Left lung (tissue), 10 donors: Measurements from ENCODE around the gene SPINK8. TPM values are rescaled to one million over a fixed set of nuclear protein-coding genes. Genes with fewer than 3 reads are reported as not detected.

Experiments
- ATAC-seq: fragments of 200-7000 bp; cut with Tn5 transposase; one replicate; pipeline ENCODE4 v1.9.1; 2020; ENCODE audit warnings: moderate library complexity
- DNase-seq, 4 donors: peaks; one replicate each; pipeline ENCODE4 v3.0.0-alpha.2; 2013 to 2020
- H3K27ac ChIP-seq, 2 donors: fragments of 200-600 bp; sonication (generic) in 1 of 2; one replicate each; pipeline versions ENCODE4 v1.5.0 to v1.8.0; 2020 to 2021
- H3K27me3 ChIP-seq, 2 donors: fragments of 200-600 bp; sonication (generic) in 1 of 2; one replicate each; pipeline versions ENCODE4 v1.5.0 to v1.8.0; 2020 to 2021
- H3K36me3 ChIP-seq, 2 donors: fragments of 200-600 bp; sonication (generic) in 1 of 2; one replicate each; pipeline versions ENCODE4 v1.5.0 to v1.8.0; 2020 to 2021
- H3K4me1 ChIP-seq, 2 donors: fragments of 200-600 bp; one replicate each; pipeline ENCODE4 v1.8.0; 2021
- H3K4me3 ChIP-seq, 2 donors: fragments of 200-600 bp; sonication (generic) in 1 of 2; one replicate each; pipeline versions ENCODE4 v1.5.0 to v1.8.0; 2020 to 2021; ENCODE audit warnings: mild to moderate bottlenecking in 1 of 2
- H3K9me3 ChIP-seq, 2 donors: fragments of 200-600 bp; sonication (generic) in 1 of 2; one replicate each; pipeline versions ENCODE4 v1.5.0 to v1.8.0; 2020 to 2021
- intact Hi-C, 2 donors: fragments of 100-400 bp; cut with DNase I; formaldehyde crosslinking; loops; one replicate each; pipeline versions ENCODE4 v1.11.2 to v1.14.2; 2022
- microRNA-seq, 2 donors: library from miRNA; unstranded; fragments of <30 nt; microRNA quantifications; one replicate each; pipeline ENCODE4, GENCODE V29; 2019
- polyA plus RNA-seq, 6 donors: library from polyadenylated mRNA; unstranded; fragments of 120-200 nt; gene quantifications; one replicate each; pipeline ENCODE4 v1.2.1, GENCODE V29; 2013; ENCODE audit not compliant: insufficient read length in 6 of 6
- total RNA-seq, 2 donors: library from RNA; stranded (reverse); fragmentation: NEBNext Ultra II Directional; extraction: Animal tissue kit (Norgen Biotek cat#: 25700); gene quantifications; one replicate each; pipeline ENCODE4 v1.2.1, GENCODE V29; 2021
- TF ChIP-seq, protein P1 (sequence below), 2 donors: fragments of 200-600 bp; sonication (generic) in 1 of 2; IDR thresholded peaks; one replicate each; pipeline versions ENCODE4 v1.5.0 to v1.8.0; 2021; ENCODE audit warnings: antibody characterized with exemption in 2 of 2
- donor health status: DM: no; HTN: yes; CAD: no.
- donor health status: DM: no; HTN: no; CAD: no.

Gene SPINK8
- total and polyA plus RNA-seq, 8 donors, result not detected

DNA sequence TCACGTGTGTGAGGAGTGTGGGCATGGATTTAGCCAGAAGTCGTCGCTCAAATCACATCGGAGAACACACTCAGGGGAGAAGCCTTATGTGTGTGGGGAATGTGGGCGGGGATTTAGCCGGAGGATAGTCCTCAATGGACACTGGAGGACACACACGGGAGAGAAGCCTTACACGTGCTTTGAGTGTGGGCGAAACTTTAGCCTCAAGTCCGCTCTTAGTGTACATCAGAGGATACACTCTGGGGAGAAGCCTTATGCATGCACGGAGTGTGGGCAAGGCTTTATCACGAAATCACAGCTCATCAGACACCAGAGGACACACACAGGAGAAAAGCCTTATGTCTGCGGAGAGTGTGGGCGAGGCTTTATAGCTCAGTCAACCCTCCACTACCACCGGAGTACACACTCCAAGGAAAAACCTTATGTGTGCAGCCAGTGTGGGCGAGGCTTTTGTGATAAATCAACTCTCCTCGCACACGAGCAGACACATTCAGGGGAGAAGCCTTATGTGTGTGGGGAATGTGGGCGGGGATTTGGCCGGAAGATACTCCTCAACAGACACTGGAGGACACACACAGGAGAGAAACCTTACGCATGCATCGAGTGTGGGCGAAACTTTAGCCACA is 64.4 kb downstream of the SPINK8 start:
- TF ChIP-seq, protein P1, sequence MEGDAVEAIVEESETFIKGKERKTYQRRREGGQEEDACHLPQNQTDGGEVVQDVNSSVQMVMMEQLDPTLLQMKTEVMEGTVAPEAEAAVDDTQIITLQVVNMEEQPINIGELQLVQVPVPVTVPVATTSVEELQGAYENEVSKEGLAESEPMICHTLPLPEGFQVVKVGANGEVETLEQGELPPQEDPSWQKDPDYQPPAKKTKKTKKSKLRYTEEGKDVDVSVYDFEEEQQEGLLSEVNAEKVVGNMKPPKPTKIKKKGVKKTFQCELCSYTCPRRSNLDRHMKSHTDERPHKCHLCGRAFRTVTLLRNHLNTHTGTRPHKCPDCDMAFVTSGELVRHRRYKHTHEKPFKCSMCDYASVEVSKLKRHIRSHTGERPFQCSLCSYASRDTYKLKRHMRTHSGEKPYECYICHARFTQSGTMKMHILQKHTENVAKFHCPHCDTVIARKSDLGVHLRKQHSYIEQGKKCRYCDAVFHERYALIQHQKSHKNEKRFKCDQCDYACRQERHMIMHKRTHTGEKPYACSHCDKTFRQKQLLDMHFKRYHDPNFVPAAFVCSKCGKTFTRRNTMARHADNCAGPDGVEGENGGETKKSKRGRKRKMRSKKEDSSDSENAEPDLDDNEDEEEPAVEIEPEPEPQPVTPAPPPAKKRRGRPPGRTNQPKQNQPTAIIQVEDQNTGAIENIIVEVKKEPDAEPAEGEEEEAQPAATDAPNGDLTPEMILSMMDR (IDR thresholded peaks at IDR 0.05), result no peak
- DNase-seq (no peak), ATAC-seq (no peak)
- Histone ChIP-seq H3K27ac (no peak overlapping the region), H3K36me3 (peaks cover 0 to 48% of the 10 kb centered on the region in 2 donors), H3K4me3 (no peak overlapping the region), H3K4me1 (peaks cover 0 to 8% of the 10 kb centered on the region in 2 donors), H3K9me3 (no peaks in the 10 kb centered on the region), H3K27me3 (no peaks in the 10 kb centered on the region)
- intact Hi-C loops, result no loop called here

DNA sequence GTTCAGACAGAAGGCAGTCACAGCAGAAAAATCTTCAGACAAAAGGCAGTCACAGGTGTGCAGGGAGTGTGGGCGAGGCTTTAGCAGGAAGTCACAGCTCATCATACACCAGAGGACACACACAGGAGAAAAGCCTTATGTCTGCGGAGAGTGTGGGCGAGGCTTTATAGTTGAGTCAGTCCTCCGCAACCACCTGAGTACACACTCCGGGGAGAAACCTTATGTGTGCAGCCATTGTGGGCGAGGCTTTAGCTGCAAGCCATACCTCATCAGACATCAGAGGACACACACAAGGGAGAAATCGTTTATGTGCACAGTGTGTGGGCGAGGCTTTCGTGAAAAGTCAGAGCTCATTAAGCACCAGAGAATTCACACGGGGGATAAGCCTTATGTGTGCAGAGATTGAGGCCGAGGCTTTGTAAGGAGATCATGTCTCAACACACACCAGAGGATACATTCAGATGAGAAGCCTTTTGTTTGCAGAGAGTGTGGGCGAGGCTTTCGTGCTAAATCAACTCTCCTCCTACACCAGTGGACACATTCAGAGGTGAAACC is 65.0 kb downstream of the SPINK8 start:
- H3K9me3 ChIP-seq, result no peaks in the 10 kb centered on the region
- no peaks in the 10 kb centered on the region for H3K27me3 ChIP-seq
- H3K4me1 ChIP-seq, result peaks cover 0 to 6% of the 10 kb centered on the region in 2 donors
- TF ChIP-seq, protein P1 (IDR thresholded peaks at IDR 0.05), result no peak
- intact Hi-C loops, result no loop called here
- ATAC-seq (peak; percentile 83), DNase-seq (peak in 1 of 4 donors; percentile 48)
- peak overlapping the region in 1 of 2 donors; percentile 37 for H3K27ac ChIP-seq
- peaks cover 0 to 54% of the 10 kb centered on the region in 2 donors for H3K36me3 ChIP-seq
- no peak overlapping the region for H3K4me3 ChIP-seq

DNA sequence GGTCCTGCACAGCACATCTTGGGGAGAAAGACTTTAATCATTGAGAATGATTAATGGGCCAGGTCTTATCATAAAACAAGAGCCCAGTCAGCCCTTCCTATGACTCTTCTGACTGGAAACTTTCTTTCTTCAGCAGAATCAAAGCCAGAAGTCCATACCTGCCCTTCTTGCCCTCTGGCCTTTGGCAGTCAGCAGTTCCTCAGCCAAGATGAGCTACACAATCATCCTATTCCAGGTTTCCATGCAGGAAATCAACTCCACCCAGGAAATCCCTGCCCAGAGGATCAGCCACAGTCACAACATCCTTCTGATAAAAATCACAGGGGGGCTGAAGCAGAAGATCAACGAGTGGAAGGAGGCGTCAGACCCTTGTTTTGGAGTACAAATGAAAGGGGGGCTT is 65.7 kb downstream of the SPINK8 start:
- H3K36me3 ChIP-seq, result peaks cover 0 to 61% of the 10 kb centered on the region in 2 donors
- intact Hi-C loops, result no loop called here
- no peak for ATAC-seq

DNA sequence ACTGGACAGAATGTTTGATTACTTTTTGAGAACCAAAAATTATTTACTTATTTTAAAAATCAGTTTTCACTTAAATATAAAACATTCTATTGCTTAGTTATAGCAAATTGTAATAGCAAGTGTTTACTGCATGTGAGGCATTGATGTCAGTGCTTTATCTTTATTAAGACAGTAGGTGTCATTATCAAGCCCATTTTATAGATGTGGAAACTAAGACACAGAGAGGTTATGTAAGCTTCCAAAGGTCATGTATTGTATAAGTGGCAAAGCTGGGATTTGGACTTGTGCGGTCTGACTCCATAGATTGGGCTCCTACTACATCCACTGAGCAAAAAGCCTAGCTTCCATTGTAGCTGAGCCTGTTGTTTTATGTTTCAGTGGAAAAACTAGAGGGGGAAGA is 74.9 kb downstream of the SPINK8 start:
- ATAC-seq, result no peak
- TF ChIP-seq, protein P1 (IDR thresholded peaks at IDR 0.05), result no peak
- no peaks in the 10 kb centered on the region for H3K9me3 ChIP-seq
- no peak for DNase-seq
- peaks cover 0 to 57% of the 10 kb centered on the region in 2 donors for H3K36me3 ChIP-seq
- intact Hi-C loops, result no loop called here
- no peaks in the 10 kb centered on the region for H3K27me3 ChIP-seq
- H3K4me3 ChIP-seq, result no peak overlapping the region
- H3K27ac ChIP-seq, result no peak overlapping the region
- no peaks in the 10 kb centered on the region for H3K4me1 ChIP-seq

More for the DNA sequence above, 65.7 kb downstream of the SPINK8 start:
- H3K4me1 ChIP-seq, result peaks cover 0 to 3% of the 10 kb centered on the region in 2 donors
- H3K27me3 ChIP-seq, result no peaks in the 10 kb centered on the region
- peak overlapping the region in 1 of 2 donors; percentile 37 for H3K27ac ChIP-seq
- no peak overlapping the region for H3K4me3 ChIP-seq
- no peaks in the 10 kb centered on the region for H3K9me3 ChIP-seq
- DNase-seq, result no peak
- TF ChIP-seq, protein P1 (IDR thresholded peaks at IDR 0.05), result no peak

Small RNA genes lying within 50 kb of the gene (microRNA-seq; reads per million reads assigned to microRNA genes)
- gene MIR2115, result 0.14 to 2.8 reads per million in 2 donors

Other genes starting within 250 kb of the SPINK8 start
- 1 to 10 TPM; 2.8 to 4.7 TPM for gene CDC25A, start 145.2 kb downstream of the SPINK8 start, total RNA-seq
- 1 to 10 TPM; 6.4 to 8.9 (median 7.0) TPM for gene CDC25A, start 145.2 kb downstream of the SPINK8 start, polyA plus RNA-seq
- 1 to 10 TPM in 1 of 2 donors, under 1 TPM in 1; 0.93 to 1.4 TPM for gene CAMP, start 110.2 kb downstream of the SPINK8 start, total RNA-seq
- 1 to 10 TPM in 5 of 6 donors, under 1 TPM in 1; 0.97 to 3.1 (median 1.3) TPM for gene CAMP, start 110.2 kb downstream of the SPINK8 start, polyA plus RNA-seq
- gene ZNF589, start 92.6 kb downstream of the SPINK8 start, total RNA-seq, result 10 to 100 TPM in 1 of 2 donors, 1 to 10 TPM in 1; 9.0 to 17.5 TPM
- gene ZNF589, start 92.6 kb downstream of the SPINK8 start, polyA plus RNA-seq, result 10 to 100 TPM; 16.0 to 19.6 (median 18.3) TPM
- gene NME6, start 32.3 kb downstream of the SPINK8 start, total RNA-seq, result 10 to 100 TPM; 26.5 to 29.0 TPM
- 10 to 100 TPM; 27.0 to 30.9 (median 29.5) TPM for gene NME6, start 32.3 kb downstream of the SPINK8 start, polyA plus RNA-seq
- not detected for gene FBXW12, start 38.6 kb upstream of the SPINK8 start, total RNA-seq
- under 1 TPM; 0.24 to 0.44 (median 0.37) TPM for gene FBXW12, start 38.6 kb upstream of the SPINK8 start, polyA plus RNA-seq
- gene PLXNB1, start 96.4 kb upstream of the SPINK8 start, total RNA-seq, result 100 to 1,000 TPM in 1 of 2 donors, 10 to 100 TPM in 1; 65.0 to 128 TPM
- 100 to 1,000 TPM in 4 of 6 donors, 10 to 100 TPM in 2; 89.0 to 161 (median 109) TPM for gene PLXNB1, start 96.4 kb upstream of the SPINK8 start, polyA plus RNA-seq
- 10 to 100 TPM; 13.4 to 14.7 TPM for gene CCDC51, start 106.5 kb upstream of the SPINK8 start, total RNA-seq
- gene CCDC51, start 106.5 kb upstream of the SPINK8 start, polyA plus RNA-seq, result 10 to 100 TPM; 13.5 to 16.2 (median 15.1) TPM
- gene TMA7, start 106.6 kb upstream of the SPINK8 start, total RNA-seq, result 100 to 1,000 TPM; 174 to 211 TPM
- gene TMA7, start 106.6 kb upstream of the SPINK8 start, polyA plus RNA-seq, result 100 to 1,000 TPM; 214 to 288 (median 258) TPM
- gene ATRIP, start 113.1 kb upstream of the SPINK8 start, total RNA-seq, result 1 to 10 TPM; 7.4 to 9.9 TPM
- gene ATRIP, start 113.1 kb upstream of the SPINK8 start, polyA plus RNA-seq, result 10 to 100 TPM; 10.4 to 14.4 (median 12.6) TPM
- gene SHISA5, start 170.5 kb upstream of the SPINK8 start, total RNA-seq, result 100 to 1,000 TPM; 179 to 206 TPM
- gene SHISA5, start 170.5 kb upstream of the SPINK8 start, polyA plus RNA-seq, result 100 to 1,000 TPM in 4 of 6 donors, 10 to 100 TPM in 2; 99.2 to 117 (median 112) TPM
- 10 to 100 TPM in 1 of 2 donors, 1 to 10 TPM in 1; 7.8 to 16.1 TPM for gene PFKFB4, start 223.1 kb upstream of the SPINK8 start, total RNA-seq
- 10 to 100 TPM in 2 of 6 donors, 1 to 10 TPM in 4; 6.5 to 18.8 (median 7.6) TPM for gene PFKFB4, start 223.1 kb upstream of the SPINK8 start, polyA plus RNA-seq
- under 1 TPM in 1 of 2 donors, not detected in 1; 0.37 TPM for gene UCN2, start 230.1 kb upstream of the SPINK8 start, total RNA-seq
- gene UCN2, start 230.1 kb upstream of the SPINK8 start, polyA plus RNA-seq, result under 1 TPM in 5 of 6 donors, not detected in 1; 0.11 to 0.24 (median 0.18) TPM